ENCODE data around the gene PTPN20.

Gene PTPN20

GRCh38 chr10:47027108-47027783, 116.0 kb downstream of the PTPN20 start:
- DNase-seq (ENCODE audit: low read depth, low spot score), result no peak
- Histone ChIP-seq H3K9me3 (ENCODE audit: low read depth, low read length) (no peaks in the 10 kb centered on the region), H3K9ac (ENCODE audit: insufficient read length) (no peak overlapping the region), H3K27ac (no peak overlapping the region), H3K36me3 (ENCODE audit: insufficient read depth, low read length) (no peaks in the 10 kb centered on the region), H3K4me3 (no peak overlapping the region)
- TF ChIP-seq FOXP2 (optimal IDR thresholded peaks at IDR 0.05; ENCODE audit: control extremely low read depth, extremely low read length, insufficient read depth) (no peak), EZH2 (IDR thresholded peaks at IDR 0.05) (no peak), POLR2AphosphoS5 (IDR thresholded peaks at IDR 0.05; ENCODE audit: borderline replicate concordance, low read depth, low read length) (no peak)

GRCh38 chr10:47027784-47028260, 116.6 kb downstream of the PTPN20 start:
- Histone ChIP-seq H3K36me3 (ENCODE audit: insufficient read depth, low read length) (no peaks in the 10 kb centered on the region), H3K9me3 (ENCODE audit: low read depth, low read length) (no peaks in the 10 kb centered on the region), H3K4me3 (no peak overlapping the region), H3K27ac (no peak overlapping the region), H3K9ac (ENCODE audit: insufficient read length) (no peak overlapping the region)
- TF ChIP-seq POLR2AphosphoS5 (IDR thresholded peaks at IDR 0.05; ENCODE audit: borderline replicate concordance, low read depth, low read length), result no peak
- no peak for DNase-seq (ENCODE audit: low read depth, low spot score)

- H3K36me3 ChIP-seq (ENCODE audit: insufficient read depth, low read length), result no peaks in the 10 kb centered on the region
- no peak overlapping the region for H3K27ac ChIP-seq
- H3K4me3 ChIP-seq, result no peak overlapping the region
- TF ChIP-seq POLR2AphosphoS5 (IDR thresholded peaks at IDR 0.05; ENCODE audit: borderline replicate concordance, low read depth, low read length) (no peak), EZH2 (IDR thresholded peaks at IDR 0.05) (no peak), FOXP2 (optimal IDR thresholded peaks at IDR 0.05; ENCODE audit: control extremely low read depth, extremely low read length, insufficient read depth) (no peak)
- no peak overlapping the region for H3K9ac ChIP-seq (ENCODE audit: insufficient read length)
- no peak for DNase-seq (ENCODE audit: low read depth, low spot score)
- H3K9me3 ChIP-seq (ENCODE audit: low read depth, low read length), result no peaks in the 10 kb centered on the region
These were observed 117.2 kb downstream of the PTPN20 start for GRCh38 chr10:47028466-47028865.

GRCh38 chr10:47029181-47030009, 118.2 kb downstream of the PTPN20 start:
- no peak for DNase-seq (ENCODE audit: low read depth, low spot score)
- no peaks in the 10 kb centered on the region for H3K9me3 ChIP-seq (ENCODE audit: low read depth, low read length)

GRCh38 chr10:47030191-47030703, 119.0 kb downstream of the PTPN20 start:
- TF ChIP-seq EZH2 (IDR thresholded peaks at IDR 0.05), result no peak
- TF ChIP-seq FOXP2 (optimal IDR thresholded peaks at IDR 0.05; ENCODE audit: control extremely low read depth, extremely low read length, insufficient read depth), result no peak
- no peak for TF ChIP-seq POLR2AphosphoS5 (IDR thresholded peaks at IDR 0.05; ENCODE audit: borderline replicate concordance, low read depth, low read length)
- H3K4me3 ChIP-seq, result no peak overlapping the region
- no peak overlapping the region for H3K27ac ChIP-seq
- no peak for DNase-seq (ENCODE audit: low read depth, low spot score)
- H3K9me3 ChIP-seq (ENCODE audit: low read depth, low read length), result no peaks in the 10 kb centered on the region
- H3K9ac ChIP-seq (ENCODE audit: insufficient read length), result no peak overlapping the region
- no peaks in the 10 kb centered on the region for H3K36me3 ChIP-seq (ENCODE audit: insufficient read depth, low read length)

More at GRCh38 chr10:47029181-47030009, 118.2 kb downstream of the PTPN20 start:
- no peak overlapping the region for H3K4me3 ChIP-seq
- no peak overlapping the region for H3K9ac ChIP-seq (ENCODE audit: insufficient read length)
- H3K27ac ChIP-seq, result no peak overlapping the region
- TF ChIP-seq EZH2 (IDR thresholded peaks at IDR 0.05), result no peak
- TF ChIP-seq FOXP2 (optimal IDR thresholded peaks at IDR 0.05; ENCODE audit: control extremely low read depth, extremely low read length, insufficient read depth), result no peak
- no peaks in the 10 kb centered on the region for H3K36me3 ChIP-seq (ENCODE audit: insufficient read depth, low read length)

- no peak overlapping the region for H3K9ac ChIP-seq (ENCODE audit: insufficient read length)
- no peak for DNase-seq (ENCODE audit: low read depth, low spot score)
- no peaks in the 10 kb centered on the region for H3K36me3 ChIP-seq (ENCODE audit: insufficient read depth, low read length)
- no peak for TF ChIP-seq POLR2AphosphoS5 (IDR thresholded peaks at IDR 0.05; ENCODE audit: borderline replicate concordance, low read depth, low read length)
- no peak for TF ChIP-seq FOXP2 (optimal IDR thresholded peaks at IDR 0.05; ENCODE audit: control extremely low read depth, extremely low read length, insufficient read depth)
- no peak overlapping the region for H3K27ac ChIP-seq
- no peak overlapping the region for H3K4me3 ChIP-seq
- no peaks in the 10 kb centered on the region for H3K9me3 ChIP-seq (ENCODE audit: low read depth, low read length)
These were observed 120.1 kb downstream of the PTPN20 start for GRCh38 chr10:47031211-47031900.

- DNase-seq (ENCODE audit: low read depth, low spot score), result no peak
- no peak for TF ChIP-seq FOXP2 (optimal IDR thresholded peaks at IDR 0.05; ENCODE audit: control extremely low read depth, extremely low read length, insufficient read depth)
- no peak for TF ChIP-seq POLR2AphosphoS5 (IDR thresholded peaks at IDR 0.05; ENCODE audit: borderline replicate concordance, low read depth, low read length)
- TF ChIP-seq EZH2 (IDR thresholded peaks at IDR 0.05), result no peak
- no peak overlapping the region for H3K27ac ChIP-seq
These were observed 120.8 kb downstream of the PTPN20 start for GRCh38 chr10:47031901-47032465.

GRCh38 chr10:47033081-47033480, 121.9 kb downstream of the PTPN20 start:
- no peak for DNase-seq (ENCODE audit: low read depth, low spot score)
- H3K27ac ChIP-seq, result no peak overlapping the region

More at GRCh38 chr10:47031901-47032465, 120.8 kb downstream of the PTPN20 start:
- no peak overlapping the region for H3K9ac ChIP-seq (ENCODE audit: insufficient read length)
- no peaks in the 10 kb centered on the region for H3K36me3 ChIP-seq (ENCODE audit: insufficient read depth, low read length)
- no peaks in the 10 kb centered on the region for H3K9me3 ChIP-seq (ENCODE audit: low read depth, low read length)
- no peak overlapping the region for H3K4me3 ChIP-seq

More at GRCh38 chr10:47033081-47033480, 121.9 kb downstream of the PTPN20 start:
- Histone ChIP-seq H3K9me3 (ENCODE audit: low read depth, low read length) (no peaks in the 10 kb centered on the region), H3K9ac (ENCODE audit: insufficient read length) (no peak overlapping the region), H3K4me3 (no peak overlapping the region), H3K36me3 (ENCODE audit: insufficient read depth, low read length) (no peaks in the 10 kb centered on the region)
- no peak for TF ChIP-seq EZH2 (IDR thresholded peaks at IDR 0.05)
- no peak for TF ChIP-seq POLR2AphosphoS5 (IDR thresholded peaks at IDR 0.05; ENCODE audit: borderline replicate concordance, low read depth, low read length)
- TF ChIP-seq FOXP2 (optimal IDR thresholded peaks at IDR 0.05; ENCODE audit: control extremely low read depth, extremely low read length, insufficient read depth), result no peak
